SHP77 (cell line): ENCODE measurements around the gene USP10.
A peak's percentile ranks its signal among the peaks of the same experiment; 100 is the strongest.

Source experiments
- DNase-seq, 2 experiments: peaks; one replicate each; lab custom pipeline; 2025; lab: John Stamatoyannopoulos, UW

USP10 gene

DNA sequence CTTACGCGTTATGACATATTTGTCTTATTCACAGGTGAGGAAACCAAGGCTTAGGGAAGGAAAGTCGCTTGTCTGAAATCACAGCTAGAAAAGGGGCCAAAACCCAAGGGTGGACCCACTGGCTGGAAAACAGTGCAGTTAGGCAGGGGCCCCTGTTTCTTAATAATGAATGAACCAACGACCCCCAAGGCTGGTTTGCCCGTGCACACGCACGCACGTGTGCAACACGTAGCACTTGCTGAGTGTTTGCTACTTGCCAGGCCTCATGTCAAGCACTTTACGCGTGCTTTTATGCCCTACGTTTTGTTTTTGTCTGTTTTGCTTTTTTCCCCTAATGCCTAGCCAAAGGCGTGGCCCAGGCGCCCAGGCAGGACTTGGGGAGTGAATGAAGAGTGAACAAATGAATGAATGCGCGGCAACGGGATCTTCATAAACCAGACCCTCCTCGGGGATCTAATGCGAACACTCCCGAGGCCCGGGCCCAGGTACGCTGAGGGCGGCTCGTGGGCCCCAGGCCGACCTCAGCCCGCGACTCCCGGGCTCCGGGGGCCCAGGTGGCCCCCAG lies 571 bp upstream of the USP10 start:
- peak in 1 of 2 experiments; percentile 39 for DNase-seq

DNA sequence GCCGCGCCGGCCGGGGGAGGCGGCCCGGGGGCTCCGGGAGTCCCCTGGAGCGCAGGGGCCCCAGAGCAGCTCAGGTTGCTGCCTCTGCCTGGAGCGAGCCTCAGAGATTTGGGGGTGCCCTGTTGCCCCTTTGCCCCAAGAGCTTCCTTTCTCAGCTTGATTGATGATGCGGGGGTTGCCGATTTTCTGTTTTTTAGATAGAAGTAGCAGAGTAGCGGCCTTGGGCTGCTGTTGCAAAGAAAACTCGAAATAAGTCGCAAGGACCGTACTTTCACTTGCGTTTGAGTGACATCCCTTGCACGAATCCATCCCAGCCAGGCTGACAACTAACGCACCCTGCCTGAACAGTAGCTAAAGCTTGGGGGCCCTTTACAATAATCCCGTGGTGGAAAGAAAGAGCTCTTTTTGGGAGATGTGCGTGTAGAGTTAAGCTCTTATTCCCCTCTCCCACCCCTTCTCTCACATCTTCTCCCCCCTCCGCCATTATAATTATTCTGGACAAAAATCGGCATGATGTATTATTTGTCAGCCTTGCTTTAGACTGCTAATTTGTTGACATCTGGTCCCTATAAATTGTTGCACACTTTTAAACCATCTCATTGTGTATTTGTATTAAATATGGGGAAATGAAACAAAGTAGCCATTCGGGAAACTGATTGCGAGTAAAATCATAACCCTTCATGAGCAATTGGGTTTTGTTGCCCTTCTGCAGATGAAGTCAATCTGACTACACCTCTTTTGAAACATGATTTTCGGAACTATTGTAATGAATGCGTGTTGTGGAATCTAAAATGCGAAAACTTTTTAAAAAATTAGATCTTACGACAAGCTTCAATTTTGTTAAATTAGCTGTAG lies 873 bp downstream of the USP10 start:
- DNase-seq = peak in 1 of 2 experiments; percentile 14

DNA sequence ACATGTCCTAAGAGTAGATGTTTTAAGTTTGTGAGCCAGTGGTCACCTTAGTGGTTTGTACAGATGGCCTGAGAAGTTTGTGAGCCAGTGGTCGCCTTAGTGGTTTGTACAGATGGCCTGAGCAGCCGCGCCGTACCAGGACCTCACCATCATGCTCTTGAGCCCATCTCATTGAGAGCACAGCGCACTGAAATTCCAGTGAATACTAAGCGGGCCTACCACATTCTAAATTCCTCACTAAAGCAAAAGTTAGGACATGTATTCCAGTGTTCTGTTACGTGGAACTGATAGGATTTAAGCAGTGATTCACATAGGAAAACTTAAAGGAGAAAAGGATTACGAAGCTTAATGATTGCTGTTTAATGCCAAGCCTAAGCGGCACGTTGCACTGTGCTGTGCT lies 3.9 kb downstream of the USP10 start:
- DNase-seq = no peak

DNA sequence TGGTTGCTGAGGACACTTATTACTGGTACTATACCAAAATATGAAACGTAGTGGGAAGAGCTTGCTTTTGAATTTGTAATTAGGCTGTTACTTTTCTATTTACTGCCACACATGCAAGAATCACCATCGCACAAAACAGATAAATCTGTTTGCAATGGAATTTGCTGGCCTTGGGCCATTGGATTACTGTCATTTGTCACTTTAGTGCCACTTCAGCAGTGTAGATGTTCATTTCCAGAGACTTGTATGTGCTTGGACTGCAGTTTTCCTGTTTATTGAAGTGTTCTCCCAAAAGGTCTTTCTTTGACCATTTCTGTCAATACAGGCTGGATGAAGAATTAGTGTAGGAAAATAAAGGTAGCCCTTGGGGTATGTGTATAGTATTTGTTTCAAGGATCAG lies 4.5 kb downstream of the USP10 start:
- no peak for DNase-seq

DNA sequence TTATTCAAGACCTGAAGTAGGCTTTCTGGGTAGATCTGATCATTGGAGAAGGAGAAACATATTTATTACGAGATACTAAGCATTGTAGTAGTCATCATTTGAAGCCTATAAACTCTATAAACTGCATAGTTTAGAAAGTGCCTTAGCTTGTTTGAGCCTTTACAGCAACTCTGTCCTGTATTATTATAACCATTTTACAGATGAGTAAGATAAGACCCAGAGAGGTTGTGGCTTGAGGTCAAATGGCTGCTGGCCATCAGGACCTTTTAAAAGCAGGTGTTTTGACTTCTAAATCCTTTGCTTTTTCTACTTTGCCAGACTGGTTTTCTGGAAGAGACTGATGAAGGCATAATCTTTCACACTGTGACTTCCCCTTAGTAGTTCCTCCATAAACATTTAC lies 7.1 kb downstream of the USP10 start:
- no peak for DNase-seq

DNA sequence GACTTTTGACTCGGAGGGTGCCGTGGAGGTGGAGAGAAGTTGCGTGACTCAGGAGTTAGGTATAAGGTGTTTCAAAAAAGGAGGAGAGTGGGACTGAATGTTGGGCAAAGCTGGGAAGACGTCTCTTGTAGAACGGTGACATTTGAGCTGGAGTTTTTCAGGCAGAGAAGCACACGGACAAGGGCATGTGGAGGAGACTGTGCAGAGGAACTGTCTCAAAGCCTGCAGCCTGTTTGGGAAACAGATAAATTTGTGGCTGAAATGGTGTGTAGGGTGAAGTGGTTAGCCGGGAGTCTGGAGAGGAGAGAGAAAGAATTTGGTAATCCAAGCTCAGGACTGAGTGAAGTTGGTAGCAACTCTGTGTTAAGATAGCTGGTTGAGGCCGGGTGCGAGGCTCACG lies 9.8 kb downstream of the USP10 start:
- DNase-seq = no peak

DNA sequence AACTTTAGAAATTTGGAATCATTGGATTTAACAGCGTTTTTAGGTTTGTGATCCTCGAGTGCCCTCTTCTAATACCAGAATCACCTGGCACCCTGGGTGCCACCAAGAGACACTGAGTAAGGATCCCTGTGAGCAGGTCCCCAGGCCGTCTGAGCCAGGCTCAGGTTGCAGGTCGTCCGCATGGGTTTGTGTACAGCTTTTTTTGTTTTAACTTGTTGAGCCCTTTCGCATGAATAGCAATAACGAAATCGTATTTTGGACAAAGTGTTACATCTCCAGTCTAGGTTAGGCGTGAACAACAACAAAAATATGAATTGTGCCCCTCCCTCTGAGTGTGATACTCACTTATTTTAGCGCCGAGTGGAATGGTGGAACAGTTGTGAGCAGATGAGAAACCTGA lies 10.9 kb downstream of the USP10 start:
- DNase-seq = no peak

DNA sequence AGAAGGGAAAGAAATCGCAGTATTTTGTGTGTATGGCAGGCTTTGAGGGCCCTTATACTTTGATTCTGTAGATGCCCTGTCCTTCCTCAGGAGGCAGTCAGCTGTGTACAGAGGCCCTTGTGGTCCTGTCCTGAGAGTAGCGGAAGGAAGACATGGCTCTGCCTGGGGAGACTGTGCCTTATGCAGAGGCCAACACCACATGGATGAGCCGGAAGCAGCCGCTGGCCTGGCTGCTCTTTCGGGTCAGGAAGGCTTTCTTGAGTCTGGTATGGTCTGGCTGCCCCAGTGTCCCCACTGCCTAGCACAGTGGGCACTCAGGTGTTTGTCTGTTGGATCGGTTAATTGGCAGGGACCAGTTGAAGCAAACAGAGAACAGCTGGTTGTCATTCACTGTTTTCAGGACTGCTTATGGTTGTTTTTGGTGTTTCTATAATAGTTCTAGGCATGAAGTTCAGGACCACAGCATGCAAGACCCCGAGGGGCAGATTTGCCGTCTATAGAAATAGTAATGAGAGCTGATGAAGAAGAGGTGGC lies 12.4 kb downstream of the USP10 start:
- DNase-seq = no peak

DNA sequence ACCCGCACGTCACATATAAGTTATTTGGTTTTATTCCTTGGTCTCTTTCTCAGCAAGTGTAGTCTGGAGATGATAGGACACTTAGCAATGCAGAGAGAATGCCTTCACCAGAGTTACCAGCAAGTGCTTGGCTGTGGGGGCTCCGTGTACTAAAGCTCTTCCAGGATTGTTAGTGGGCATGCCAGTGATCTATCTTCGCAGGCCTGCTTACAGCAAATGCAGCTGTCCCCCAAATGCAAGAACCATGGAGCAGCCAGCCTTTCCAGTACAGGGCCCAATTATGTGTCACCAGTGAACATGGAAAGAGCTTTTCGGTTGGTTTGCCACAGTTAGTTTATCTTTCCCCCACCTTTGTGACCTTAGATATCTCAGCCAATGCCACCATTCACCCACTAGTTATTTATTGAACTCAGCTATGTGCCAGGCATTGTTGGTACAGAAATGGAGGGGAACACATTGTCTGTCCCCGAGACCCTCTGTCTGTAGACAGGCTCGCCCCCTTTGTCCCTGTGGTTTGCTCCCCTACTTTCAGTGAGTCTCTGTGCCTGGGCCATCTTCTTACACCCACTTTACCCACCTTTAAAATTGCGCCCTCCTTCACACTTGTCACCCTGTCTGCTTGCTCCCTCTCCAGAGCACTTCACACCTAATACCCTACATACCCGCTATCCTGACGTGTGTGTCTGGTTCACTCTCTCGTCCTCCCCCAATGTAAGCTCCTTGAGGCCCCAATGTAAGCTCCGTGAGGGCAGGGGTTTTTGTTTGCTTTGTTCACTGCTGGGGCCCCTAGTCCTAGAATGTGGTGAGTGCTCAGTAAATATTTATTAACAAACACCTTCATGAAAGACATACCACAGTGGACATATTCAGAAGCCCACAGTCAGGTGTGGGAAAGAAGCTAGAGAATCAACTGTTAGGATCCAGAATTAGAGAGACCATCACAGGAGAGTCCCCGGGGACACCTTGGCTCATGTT lies 13.3 kb downstream of the USP10 start:
- DNase-seq = no peak

DNA sequence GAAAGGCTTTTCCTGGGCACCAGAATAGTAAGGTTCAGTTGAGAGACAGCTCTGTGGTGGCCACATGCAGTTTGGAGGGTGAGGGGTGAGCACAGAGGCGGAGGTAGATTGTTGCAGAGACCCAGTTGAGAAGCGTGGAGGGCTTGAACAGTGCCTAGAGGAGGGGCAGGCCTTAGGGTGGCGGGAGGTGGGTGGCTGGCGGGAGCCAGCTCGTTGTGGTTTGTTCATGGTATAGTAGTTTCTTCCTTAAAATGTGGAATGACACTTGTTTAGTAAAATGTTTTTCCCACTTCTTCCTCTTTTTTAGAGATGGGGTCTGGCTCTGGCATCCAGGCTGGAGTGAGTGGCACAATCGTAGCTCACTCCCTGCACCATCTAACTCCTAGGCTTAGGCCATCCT lies 14.2 kb downstream of the USP10 start:
- no peak for DNase-seq

DNA sequence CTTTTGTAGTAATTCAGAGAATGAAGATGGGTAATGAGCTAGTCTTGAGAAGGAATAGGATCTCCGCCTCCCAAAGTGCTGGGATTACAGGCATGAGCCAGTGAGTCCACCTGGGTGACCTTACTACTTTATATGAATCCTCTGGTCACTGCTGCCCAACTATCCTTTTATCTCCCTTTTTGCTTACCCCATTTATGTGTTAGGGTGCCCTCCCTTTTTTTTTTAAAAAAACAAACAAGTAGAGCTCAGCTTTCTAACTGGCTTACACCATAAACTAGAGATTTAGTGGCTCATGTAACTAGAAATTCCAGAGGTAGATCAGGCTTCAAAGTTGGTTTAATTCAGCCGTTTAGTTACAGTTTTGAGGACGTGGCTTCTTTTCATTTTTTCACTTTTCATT lies 15.6 kb downstream of the USP10 start:
- DNase-seq = no peak

DNA sequence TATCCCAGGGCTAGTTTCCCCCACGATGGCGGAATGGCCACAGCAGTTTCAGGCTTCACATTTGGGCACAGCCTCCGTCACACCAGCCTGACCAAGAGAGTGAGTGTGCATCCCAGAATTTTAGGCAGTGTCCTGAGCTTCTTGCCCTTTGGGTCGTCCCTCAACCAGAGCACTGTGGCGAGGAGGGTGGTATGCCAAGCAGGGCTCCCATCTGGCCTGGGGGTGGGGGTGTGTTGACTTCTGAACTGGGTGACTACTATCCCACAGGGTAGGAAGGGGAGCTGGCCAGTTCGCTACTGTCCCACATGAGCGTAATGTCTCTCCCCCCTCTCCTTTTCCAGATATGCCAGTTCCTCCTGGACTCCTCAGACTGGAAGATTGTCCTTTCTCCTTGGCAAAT lies 16.1 kb downstream of the USP10 start:
- no peak for DNase-seq

DNA sequence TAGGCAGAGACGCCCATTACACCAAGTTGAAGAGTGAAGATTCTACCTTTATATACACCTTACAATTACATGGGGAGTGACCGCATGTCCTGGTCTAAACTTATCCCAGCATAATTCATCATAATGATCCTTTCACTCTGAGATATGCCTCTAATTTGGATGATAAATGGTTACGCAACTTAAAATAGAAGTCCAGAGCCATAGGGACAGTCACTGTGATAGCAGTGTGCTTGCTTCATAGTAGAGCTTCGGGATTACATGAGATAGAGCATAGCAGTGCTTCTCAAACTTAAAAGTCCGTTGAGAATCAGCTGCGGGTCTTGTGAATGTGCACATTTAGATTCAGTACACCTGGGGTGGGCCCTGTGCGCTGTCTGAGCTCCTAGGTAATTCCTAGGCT lies 16.9 kb downstream of the USP10 start:
- no peak for DNase-seq

DNA sequence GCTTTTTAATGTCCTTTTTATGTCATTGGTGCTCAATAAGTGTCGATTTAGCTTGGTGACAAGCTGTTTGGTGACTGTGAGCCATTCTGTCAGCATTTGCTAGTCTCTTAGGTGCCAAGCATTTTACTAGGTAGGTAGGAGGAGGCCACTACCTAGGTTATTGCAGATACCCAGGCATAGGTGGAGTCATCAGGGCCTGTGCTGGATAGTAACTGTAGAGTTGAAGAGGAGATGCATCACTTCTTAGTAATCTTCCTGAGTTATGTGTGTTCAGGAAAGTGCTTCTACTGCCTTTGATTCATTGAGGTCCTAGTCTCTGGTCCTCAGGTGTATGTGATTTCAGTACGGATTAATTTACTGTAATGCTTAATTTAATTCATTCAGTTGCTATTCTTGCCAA lies 17.7 kb downstream of the USP10 start:
- no peak for DNase-seq

DNA sequence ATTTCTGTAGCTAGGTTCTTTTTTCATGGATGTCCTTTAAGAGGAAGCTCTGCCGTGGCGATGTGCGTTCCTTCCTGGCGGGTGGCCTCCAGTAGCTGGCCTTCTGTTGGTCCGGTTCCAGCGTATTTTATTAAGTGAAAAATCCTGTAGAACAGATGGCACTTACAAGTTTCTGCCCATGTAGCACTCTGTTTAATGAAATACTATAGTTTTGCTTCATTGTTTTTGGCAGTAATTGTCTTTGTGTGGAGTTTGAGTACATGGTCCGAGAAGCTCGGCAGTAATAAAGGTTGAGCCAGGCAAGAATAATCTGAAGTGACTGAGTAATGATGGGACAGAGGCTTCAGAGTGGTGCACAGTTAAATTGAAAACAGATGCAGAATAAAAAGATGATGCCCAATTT lies 20.4 kb downstream of the USP10 start:
- DNase-seq = no peak

DNA sequence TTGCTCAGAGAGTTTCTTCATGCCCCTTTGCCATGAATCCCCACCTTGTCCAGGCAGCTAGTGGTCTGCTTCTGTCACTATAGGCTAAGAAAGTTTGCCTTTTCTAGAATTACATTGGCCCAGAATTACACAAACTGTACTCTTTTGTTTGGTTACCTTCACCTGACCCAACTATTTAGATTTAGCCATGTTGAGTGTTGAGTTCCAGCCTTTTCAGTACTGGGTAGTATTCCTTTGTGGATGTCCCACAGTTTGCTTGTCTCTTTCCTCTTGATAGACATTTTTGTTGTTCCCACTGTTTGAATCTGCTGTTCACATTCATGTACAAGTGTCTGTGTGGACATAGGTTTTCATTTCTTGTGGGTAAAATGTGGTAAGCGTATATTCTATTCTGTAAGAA lies 22.3 kb downstream of the USP10 start:
- DNase-seq = no peak

DNA sequence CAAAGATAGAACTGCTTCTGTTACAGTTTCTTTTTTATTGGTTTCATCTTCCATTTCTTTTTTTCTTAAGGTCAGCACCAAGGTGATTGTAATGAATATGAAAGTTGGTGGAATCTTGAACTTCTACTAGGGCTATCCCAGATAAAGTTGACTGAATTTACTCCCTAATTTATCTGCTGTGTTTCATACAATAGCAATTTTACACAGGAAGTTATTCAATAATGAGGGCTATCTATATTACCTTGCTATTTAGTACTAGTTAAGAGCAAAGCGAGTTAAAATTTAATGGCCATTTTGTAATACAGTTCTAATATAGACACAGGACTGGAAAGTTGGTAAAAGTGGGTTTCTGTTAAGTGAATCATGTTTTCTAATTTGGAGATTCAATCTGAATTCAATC lies 24.1 kb downstream of the USP10 start:
- no peak for DNase-seq

DNA sequence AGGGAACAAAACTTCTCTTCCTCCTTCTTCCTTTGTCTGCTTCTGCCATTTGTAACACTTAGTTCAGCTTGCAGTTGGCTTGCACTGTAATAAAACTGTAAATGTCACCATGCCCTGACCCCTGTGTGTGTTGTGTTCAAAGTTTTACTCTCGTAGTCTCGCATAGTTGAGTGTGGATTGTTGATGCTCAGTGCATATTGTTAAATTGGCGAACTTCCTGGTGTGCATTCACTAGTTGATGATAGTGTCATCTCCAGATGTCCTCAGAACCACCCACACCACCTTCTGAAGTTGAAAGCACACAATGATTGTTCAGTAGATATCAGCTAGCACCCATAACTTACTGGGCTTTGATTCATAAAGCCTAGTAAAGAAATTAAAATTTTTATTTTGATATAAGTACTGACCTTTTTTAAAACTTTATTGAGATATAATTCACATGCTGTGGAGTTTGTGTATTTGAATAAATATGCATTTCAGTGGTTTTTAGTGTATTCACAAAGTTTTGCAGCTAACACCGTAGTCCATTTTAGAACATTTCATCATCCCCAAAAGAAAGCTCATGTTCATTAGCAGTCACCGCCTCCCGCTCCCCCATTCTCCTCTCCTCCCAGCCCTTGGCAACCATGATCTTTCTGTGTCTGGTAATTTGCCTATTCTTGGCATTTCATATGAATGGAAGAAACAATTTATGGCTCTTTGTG lies 25.0 kb downstream of the USP10 start:
- DNase-seq = no peak

DNA sequence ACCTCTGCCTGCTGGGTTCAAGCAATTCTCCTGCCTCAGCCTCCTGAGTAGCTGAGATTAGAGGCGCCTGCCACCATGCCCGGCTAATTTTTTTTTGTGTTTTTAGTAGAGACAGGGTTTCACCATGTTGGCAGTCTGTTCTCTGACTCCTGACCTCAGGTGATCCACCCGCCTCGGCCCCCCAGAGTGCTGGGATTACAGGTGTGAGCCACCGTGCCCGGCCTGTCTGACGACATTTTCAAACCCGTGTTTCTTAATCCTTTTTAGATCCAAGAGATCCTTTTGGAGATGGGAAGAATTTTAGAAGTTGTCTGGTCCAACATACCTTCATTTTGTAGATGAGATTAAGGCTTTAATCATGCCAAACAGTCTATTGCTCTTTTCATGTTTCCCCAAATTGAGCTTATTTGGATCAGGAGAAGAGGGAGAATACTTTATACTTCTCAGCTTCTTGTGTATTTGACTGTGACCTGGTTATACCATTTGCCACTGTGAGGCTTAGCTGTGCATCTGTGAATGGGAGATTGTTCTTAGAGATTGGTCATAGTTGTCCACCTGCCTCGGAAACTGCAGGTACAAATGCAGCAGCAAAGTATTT lies 25.8 kb downstream of the USP10 start:
- no peak for DNase-seq

DNA sequence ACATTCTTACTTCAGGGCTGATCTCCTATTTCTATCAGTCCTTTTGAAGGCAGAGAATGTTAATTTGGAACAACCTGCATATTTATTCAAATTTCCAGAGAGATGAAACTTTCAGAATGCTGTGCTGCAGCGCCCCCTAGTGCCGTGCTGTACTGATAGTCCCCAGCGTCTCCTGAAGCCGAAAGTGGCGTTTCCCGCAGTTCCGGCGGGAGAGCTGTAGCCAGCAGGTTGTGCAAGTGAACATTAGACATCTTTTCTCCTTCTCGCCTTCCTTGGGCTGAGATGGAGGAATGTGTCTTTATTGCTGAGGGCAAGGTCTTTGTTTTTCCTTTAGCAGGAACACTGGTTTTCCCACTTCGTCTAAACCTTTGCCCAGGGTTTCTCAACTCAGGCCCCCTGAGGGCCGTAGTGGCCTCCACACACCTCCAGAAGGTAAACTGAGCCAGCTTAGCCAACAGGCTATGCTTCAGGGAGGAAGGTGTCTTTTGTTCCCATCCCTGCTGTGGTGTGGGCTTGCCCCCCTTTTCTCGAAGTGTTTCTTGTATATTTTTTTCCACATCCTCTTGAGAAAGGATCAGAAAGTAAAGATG lies 26.4 kb downstream of the USP10 start:
- DNase-seq = peak; percentile 61 to 70
